Thyroid gland (tissue), 4 donors: ENCODE measurements around the gene NIPAL1.

ENCODE experiments used
- CTCF ChIP-seq, 6 experiments: fragments of 200-600 bp in 3 of 6; fragments of 450-650 bp in 3 of 6; sonication (generic) in 3 of 6; IDR thresholded peaks; one replicate each; pipeline ENCODE4 v1.5.1; 2016 to 2019; ENCODE audit warnings: antibody characterized with exemption in 6 of 6, mild to moderate bottlenecking in 2 of 6, inconsistent platforms in 1 of 6, moderate library complexity in 1 of 6
- POLR2A ChIP-seq, 2 donors: fragments of 450-650 bp; IDR thresholded peaks; one replicate each; pipeline ENCODE4 v1.6.1; 2017; ENCODE audit warnings: antibody characterized with exemption in 2 of 2, mild to moderate bottlenecking in 2 of 2, moderate library complexity in 1 of 2

DNA sequence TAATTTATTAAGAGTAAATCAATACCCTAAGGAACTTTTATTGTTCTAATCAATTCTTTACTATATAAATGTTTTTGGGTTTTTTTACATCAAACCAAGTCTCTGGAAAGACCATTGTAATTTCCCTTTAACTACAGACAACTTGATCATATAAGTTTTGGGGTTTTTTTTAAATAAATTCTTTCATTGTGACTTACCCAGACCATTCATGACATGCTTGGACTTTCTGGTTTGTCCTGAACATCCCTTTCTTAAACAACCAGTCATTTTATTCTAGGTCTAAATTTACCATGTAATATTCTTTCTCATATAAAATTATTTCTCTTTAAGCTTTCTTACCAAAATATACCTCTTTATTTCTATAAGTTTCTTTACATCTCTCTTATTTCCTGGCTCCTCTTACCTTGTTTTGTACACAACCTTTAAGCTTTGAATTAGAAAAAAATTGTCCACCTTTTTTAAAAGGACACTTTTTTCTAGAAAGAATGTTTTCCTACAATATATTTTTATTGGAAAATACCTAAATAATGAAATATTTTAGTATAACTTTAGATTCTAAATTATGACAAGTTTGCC lies 8.5 kb upstream of the NIPAL1 start:
- no peak for TF ChIP-seq CTCF (IDR thresholded peaks at IDR 0.05)
- TF ChIP-seq POLR2A (IDR thresholded peaks at IDR 0.05) = no peak
